ENCODE measurements around the gene DNAH8. TPM values are rescaled to one million over a fixed set of nuclear protein-coding genes. Genes with fewer than 3 reads are reported as not detected.

DNAH8 gene
- total and polyA plus RNA-seq, 2 donors (not counting 3 experiments of a cell fraction or from before 2014, with no cell fraction given), result 0.29 to 0.61 TPM

- dilution Hi-C loops (cut with MboI; ENCODE audit: extremely low pct_ligation_motif_present, low sequenced_read_pairs), result no loop called here
- TF ChIP-seq FOS (IDR thresholded peaks at IDR 0.05; ENCODE audit: borderline replicate concordance, insufficient read depth, low read length) (no peak), POLR2AphosphoS5 (IDR thresholded peaks at IDR 0.05; ENCODE audit: insufficient read depth, low read depth, low read length) (no peak), JUN (IDR thresholded peaks at IDR 0.05; ENCODE audit: borderline replicate concordance, insufficient read depth, insufficient read length, low read depth) (no peak)
- Histone ChIP-seq H3K27me3 (ENCODE audit: control insufficient read depth in 2 of 2, insufficient read depth in 2 of 2, low read length in 2 of 2) (peaks cover 0 to 4% of the 10 kb centered on the region in 2 experiments), H3K79me2 (ENCODE audit: control insufficient read depth, insufficient read depth, low read length) (no peaks in the 10 kb centered on the region), H3K27ac (ENCODE audit: insufficient read depth, low read depth, low read length) (no peak overlapping the region), H3K36me3 (ENCODE audit: control insufficient read depth in 2 of 2, extremely low read depth in 1 of 2, insufficient read depth in 2 of 2, low read length in 2 of 2) (no peaks in the 10 kb centered on the region), H3K9ac (replicated peaks; ENCODE audit: extremely low read depth, insufficient read depth, low read length) (no peak overlapping the region), H3K9me3 (replicated peaks; ENCODE audit: control insufficient read depth, insufficient read depth, low read length) (no peaks in the 10 kb centered on the region), H2AFZ (ENCODE audit: low read depth, low read length) (no peak overlapping the region), H3K4me2 (ENCODE audit: insufficient read depth, low read length) (no peak overlapping the region), H3K4me3 (replicated peaks in 1 of 3; ENCODE audit: insufficient read depth in 1 of 3, low read depth in 1 of 3, low read length in 3 of 3) (no peak overlapping the region), H4K20me1 (replicated peaks; ENCODE audit: control insufficient read depth, extremely low read depth, insufficient read depth, low read length) (no peaks in the 10 kb centered on the region), H3K9me1 (replicated peaks; ENCODE audit: control insufficient read depth, extremely low read depth, insufficient read depth, low read length) (no peaks in the 10 kb centered on the region), H3K4me1 (ENCODE audit: control insufficient read depth, extremely low read depth, insufficient read depth, low read length) (no peaks in the 10 kb centered on the region)
- BruUV-seq (replicated peaks), result no TSS peak
- DNase-seq (ENCODE audit: low read depth, low spot score), result no peak
- CTCF ChIA-PET, result interaction anchor here (1.0 kb wide), 1 partner anchor 243 kb away, joined by 3 read pairs; no protein-coding TSS in a partner anchor
- no peak for FAIRE-seq
- POLR2A ChIA-PET, result no interaction called here
- intact Hi-C loops (cut with micrococcal nuclease), result no loop called here
Observed at GRCh38 chr6:39059496-39060310, 344.6 kb downstream of the DNAH8 start.

- DNase-seq (ENCODE audit: low read depth, low spot score) (no peak), FAIRE-seq (no peak)
- BruUV-seq (replicated peaks), result no TSS peak
- dilution Hi-C loops (cut with MboI; ENCODE audit: extremely low pct_ligation_motif_present, low sequenced_read_pairs), result no loop called here
- Histone ChIP-seq H3K79me2 (ENCODE audit: control insufficient read depth, insufficient read depth, low read length) (no peaks in the 10 kb centered on the region), H3K9me1 (replicated peaks; ENCODE audit: control insufficient read depth, extremely low read depth, insufficient read depth, low read length) (no peaks in the 10 kb centered on the region), H3K4me3 (replicated peaks in 1 of 3; ENCODE audit: insufficient read depth in 1 of 3, low read depth in 1 of 3, low read length in 3 of 3) (no peak overlapping the region), H3K9me3 (replicated peaks; ENCODE audit: control insufficient read depth, insufficient read depth, low read length) (no peaks in the 10 kb centered on the region), H3K36me3 (ENCODE audit: control insufficient read depth in 2 of 2, extremely low read depth in 1 of 2, insufficient read depth in 2 of 2, low read length in 2 of 2) (no peaks in the 10 kb centered on the region), H3K27me3 (ENCODE audit: control insufficient read depth in 2 of 2, insufficient read depth in 2 of 2, low read length in 2 of 2) (peaks cover 0 to 4% of the 10 kb centered on the region in 2 experiments), H3K9ac (replicated peaks; ENCODE audit: extremely low read depth, insufficient read depth, low read length) (no peak overlapping the region), H3K4me1 (ENCODE audit: control insufficient read depth, extremely low read depth, insufficient read depth, low read length) (no peaks in the 10 kb centered on the region), H3K27ac (ENCODE audit: insufficient read depth, low read depth, low read length) (no peak overlapping the region), H2AFZ (ENCODE audit: low read depth, low read length) (no peak overlapping the region), H4K20me1 (replicated peaks; ENCODE audit: control insufficient read depth, extremely low read depth, insufficient read depth, low read length) (no peaks in the 10 kb centered on the region), H3K4me2 (ENCODE audit: insufficient read depth, low read length) (no peak overlapping the region)
- intact Hi-C loops (cut with micrococcal nuclease), result no loop called here
- TF ChIP-seq JUN (IDR thresholded peaks at IDR 0.05; ENCODE audit: borderline replicate concordance, insufficient read depth, insufficient read length, low read depth) (no peak), POLR2AphosphoS5 (IDR thresholded peaks at IDR 0.05; ENCODE audit: insufficient read depth, low read depth, low read length) (no peak), CTCF (IDR thresholded peaks at IDR 0.05; ENCODE audit: extremely low read depth in 1 of 2, insufficient read depth in 1 of 2, low read depth in 1 of 2, low read length in 2 of 2) (no peak), MAX (IDR thresholded peaks at IDR 0.05; ENCODE audit: insufficient read depth, insufficient read length) (no peak), EZH2 (IDR thresholded peaks at IDR 0.05; ENCODE audit: borderline replicate concordance, low read depth, low read length, severe bottlenecking) (no peak), POLR2A (IDR thresholded peaks at IDR 0.05; ENCODE audit: low read depth, low read length) (no peak), FOS (IDR thresholded peaks at IDR 0.05; ENCODE audit: borderline replicate concordance, insufficient read depth, low read length) (no peak), MYC (IDR thresholded peaks at IDR 0.05; ENCODE audit: low read depth, low read length) (no peak), GATA2 (IDR thresholded peaks at IDR 0.05; ENCODE audit: insufficient read depth, insufficient read length, low read depth, low read length) (no peak)
- ChIA-PET CTCF (interaction anchor here (2.0 kb wide), 1 partner anchor 10 kb away, joined by 6 read pairs; no protein-coding TSS in a partner anchor), POLR2A (no interaction called here)
Observed at GRCh38 chr6:39060467-39061160, 345.5 kb downstream of the DNAH8 start.
